Esophagus muscularis mucosa (tissue), 3 donors: ENCODE data around the gene CYREN.

Source experiments
- CTCF ChIP-seq, 3 experiments: fragments of 200-600 bp in 2 of 3; fragments of 450-650 bp in 1 of 3; sonication (generic) in 2 of 3; IDR thresholded peaks; one replicate each; pipeline ENCODE4 v1.5.1; 2017 to 2019; ENCODE audit warnings: antibody characterized with exemption in 3 of 3, mild to moderate bottlenecking in 2 of 3, moderate library complexity in 1 of 3
- POLR2A ChIP-seq: fragments of 450-650 bp; IDR thresholded peaks from one replicate; pipeline ENCODE4 v1.6.1; 2017; ENCODE audit warnings: antibody characterized with exemption, moderate library complexity, mild to moderate bottlenecking, low read depth

GRCh38 chr7:135121868-135122267, 48.6 kb downstream of the CYREN start:
- TF ChIP-seq CTCF (IDR thresholded peaks at IDR 0.05) (no peak), POLR2A (no peak)
